Lower leg skin (tissue), 4 donors: Measurements from ENCODE around the gene IL1RN. TPM values are rescaled to one million over a fixed set of nuclear protein-coding genes. Genes with fewer than 3 reads are reported as not detected.

Source experiments
- DNase-seq, 2 donors: peaks; one replicate each; pipeline ENCODE4 v3.0.0-alpha.2; 2019; ENCODE audit warnings: low spot score in 2 of 2
- H3K4me3 ChIP-seq: fragments of 200-600 bp; sonication (generic); 2 replicates; pipeline ENCODE4 v1.5.1; 2017; ENCODE audit warnings: mild to moderate bottlenecking, low read depth; ENCODE audit not compliant: poor library complexity, severe bottlenecking
- POLR2A ChIP-seq, 2 donors: fragments of 450-650 bp; IDR thresholded peaks; one replicate each; pipeline ENCODE4 v1.6.1; 2016 to 2017; ENCODE audit warnings: antibody characterized with exemption in 2 of 2, mild to moderate bottlenecking in 1 of 2, moderate library complexity in 1 of 2
- WGBS, 2 donors: methylation state at CpG; one replicate each; pipeline ENCODE4 v1.1.5; 2018; 5-methylcytosine and 5-hydroxymethylcytosine counted together
- intact Hi-C: fragments of 100-400 bp; cut with DNase I; formaldehyde crosslinking; loops from one replicate; pipeline ENCODE4 v1.15.0; 2023; ENCODE audit warnings: low total_unique reads
- total RNA-seq, 4 donors: library from RNA; depleted of rRNA; stranded (reverse); fragments of >200 nt; gene quantifications; one replicate each; pipeline ENCODE4 v1.1.0, GENCODE V29; 2016
- TF ChIP-seq, protein P1 (sequence below), 3 donors: fragments of 450-650 bp; IDR thresholded peaks; one replicate each; pipeline ENCODE4 v1.5.1; 2016; ENCODE audit warnings: antibody characterized with exemption in 3 of 3, mild to moderate bottlenecking in 3 of 3, moderate library complexity in 2 of 3

The IL1RN gene
- total RNA-seq, 4 donors from 2014 or later, result 120 to 178 (median 132) TPM

DNA sequence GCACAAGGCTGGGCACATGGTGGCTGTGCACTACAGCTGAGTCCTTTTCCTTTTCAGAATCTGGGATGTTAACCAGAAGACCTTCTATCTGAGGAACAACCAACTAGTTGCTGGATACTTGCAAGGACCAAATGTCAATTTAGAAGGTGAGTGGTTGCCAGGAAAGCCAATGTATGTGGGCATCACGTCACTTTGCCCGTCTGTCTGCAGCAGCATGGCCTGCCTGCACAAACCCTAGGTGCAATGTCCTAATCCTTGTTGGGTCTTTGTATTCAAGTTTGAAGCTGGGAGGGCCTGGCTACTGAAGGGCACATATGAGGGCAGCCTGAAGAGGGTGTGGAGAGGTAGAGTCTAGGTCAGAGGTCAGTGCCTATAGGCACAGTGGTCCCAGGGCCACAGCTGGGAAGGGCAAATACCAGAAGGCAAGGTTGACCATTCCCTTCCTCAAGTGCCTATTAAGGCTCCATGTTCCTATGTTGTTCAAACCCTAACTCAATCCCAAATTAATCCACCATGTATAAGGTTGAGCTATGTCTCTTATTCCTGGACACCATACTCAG is 2.2 kb downstream of the IL1RN start:
- no peak for DNase-seq
- intact Hi-C loops, result no loop called here
- whole genome bisulfite sequencing, 2 donors, result 93 to 100% methylated on average over 2 of the region's 2 CpGs
- TF ChIP-seq, protein P1, sequence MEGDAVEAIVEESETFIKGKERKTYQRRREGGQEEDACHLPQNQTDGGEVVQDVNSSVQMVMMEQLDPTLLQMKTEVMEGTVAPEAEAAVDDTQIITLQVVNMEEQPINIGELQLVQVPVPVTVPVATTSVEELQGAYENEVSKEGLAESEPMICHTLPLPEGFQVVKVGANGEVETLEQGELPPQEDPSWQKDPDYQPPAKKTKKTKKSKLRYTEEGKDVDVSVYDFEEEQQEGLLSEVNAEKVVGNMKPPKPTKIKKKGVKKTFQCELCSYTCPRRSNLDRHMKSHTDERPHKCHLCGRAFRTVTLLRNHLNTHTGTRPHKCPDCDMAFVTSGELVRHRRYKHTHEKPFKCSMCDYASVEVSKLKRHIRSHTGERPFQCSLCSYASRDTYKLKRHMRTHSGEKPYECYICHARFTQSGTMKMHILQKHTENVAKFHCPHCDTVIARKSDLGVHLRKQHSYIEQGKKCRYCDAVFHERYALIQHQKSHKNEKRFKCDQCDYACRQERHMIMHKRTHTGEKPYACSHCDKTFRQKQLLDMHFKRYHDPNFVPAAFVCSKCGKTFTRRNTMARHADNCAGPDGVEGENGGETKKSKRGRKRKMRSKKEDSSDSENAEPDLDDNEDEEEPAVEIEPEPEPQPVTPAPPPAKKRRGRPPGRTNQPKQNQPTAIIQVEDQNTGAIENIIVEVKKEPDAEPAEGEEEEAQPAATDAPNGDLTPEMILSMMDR (IDR thresholded peaks at IDR 0.05), result no peak
- TF ChIP-seq POLR2A (IDR thresholded peaks at IDR 0.05), result no peak
- no peak overlapping the region for H3K4me3 ChIP-seq

DNA sequence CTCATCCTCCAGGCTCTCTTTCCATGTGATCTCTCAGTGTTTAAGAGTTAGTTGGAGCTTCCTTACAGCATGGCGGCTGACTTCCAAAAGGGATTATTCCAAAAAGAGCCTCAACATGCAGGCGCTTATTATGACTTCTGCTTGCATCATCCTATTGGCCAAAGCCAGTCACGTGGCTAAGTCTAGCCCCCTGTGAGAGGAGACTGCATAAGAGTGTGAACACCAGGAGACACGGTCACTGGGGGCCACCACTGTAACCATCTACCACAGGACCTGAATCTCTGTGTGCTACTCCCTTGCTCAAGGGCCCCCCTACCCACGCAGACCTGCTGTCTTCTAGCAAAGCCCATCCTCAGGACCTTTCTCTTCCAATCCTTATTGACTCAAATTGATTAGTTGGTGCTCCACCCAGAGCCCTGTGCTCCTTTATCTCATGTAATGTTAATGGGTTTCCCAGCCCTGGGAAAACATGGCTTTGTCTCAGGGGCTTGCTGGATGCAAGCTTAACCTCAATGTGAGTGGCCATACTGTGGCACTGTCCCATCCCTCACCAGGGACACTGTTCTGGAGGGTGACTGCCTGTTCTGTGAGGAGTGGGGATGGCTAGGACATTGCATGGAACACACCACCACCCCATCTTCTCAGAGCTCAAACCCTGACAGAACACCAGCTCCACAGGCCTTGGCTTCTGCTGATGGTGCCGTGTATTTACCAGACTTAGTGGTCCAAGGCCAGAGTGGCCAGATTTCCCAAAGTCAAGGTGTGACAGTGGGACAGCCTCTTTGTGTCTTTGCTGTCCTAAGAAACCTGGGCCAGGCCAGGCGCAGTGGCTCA is 4.2 kb downstream of the IL1RN start:
- WGBS, 2 donors, result 87% methylated on average over 6 to 7 of the region's 7 CpGs
- no peak overlapping the region for H3K4me3 ChIP-seq
- DNase-seq, result no peak
- intact Hi-C loops, result no loop called here
- TF ChIP-seq, protein P1 (IDR thresholded peaks at IDR 0.05), result no peak
- no peak for TF ChIP-seq POLR2A (IDR thresholded peaks at IDR 0.05)

DNA sequence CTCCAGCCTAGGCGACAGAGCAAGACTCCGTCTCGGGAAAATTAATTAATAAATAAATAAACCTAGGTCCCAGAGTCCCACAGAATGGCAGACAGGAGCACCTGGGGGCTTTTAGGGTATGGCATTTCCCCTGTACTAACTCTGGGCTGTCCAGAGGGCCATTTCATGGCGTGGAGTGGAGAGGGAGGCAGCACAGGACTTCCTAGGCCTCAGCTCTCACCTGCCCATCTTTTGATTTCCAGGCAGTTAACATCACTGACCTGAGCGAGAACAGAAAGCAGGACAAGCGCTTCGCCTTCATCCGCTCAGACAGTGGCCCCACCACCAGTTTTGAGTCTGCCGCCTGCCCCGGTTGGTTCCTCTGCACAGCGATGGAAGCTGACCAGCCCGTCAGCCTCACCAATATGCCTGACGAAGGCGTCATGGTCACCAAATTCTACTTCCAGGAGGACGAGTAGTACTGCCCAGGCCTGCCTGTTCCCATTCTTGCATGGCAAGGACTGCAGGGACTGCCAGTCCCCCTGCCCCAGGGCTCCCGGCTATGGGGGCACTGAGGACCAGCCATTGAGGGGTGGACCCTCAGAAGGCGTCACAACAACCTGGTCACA is 5.1 kb downstream of the IL1RN start:
- TF ChIP-seq, protein P1 (IDR thresholded peaks at IDR 0.05), result no peak
- TF ChIP-seq POLR2A (IDR thresholded peaks at IDR 0.05), result no peak
- 90 to 91% methylated on average over 17 of the region's 17 CpGs for WGBS, 2 donors
- intact Hi-C loops, result no loop called here
- DNase-seq, result no peak
- H3K4me3 ChIP-seq, result no peak overlapping the region

DNA sequence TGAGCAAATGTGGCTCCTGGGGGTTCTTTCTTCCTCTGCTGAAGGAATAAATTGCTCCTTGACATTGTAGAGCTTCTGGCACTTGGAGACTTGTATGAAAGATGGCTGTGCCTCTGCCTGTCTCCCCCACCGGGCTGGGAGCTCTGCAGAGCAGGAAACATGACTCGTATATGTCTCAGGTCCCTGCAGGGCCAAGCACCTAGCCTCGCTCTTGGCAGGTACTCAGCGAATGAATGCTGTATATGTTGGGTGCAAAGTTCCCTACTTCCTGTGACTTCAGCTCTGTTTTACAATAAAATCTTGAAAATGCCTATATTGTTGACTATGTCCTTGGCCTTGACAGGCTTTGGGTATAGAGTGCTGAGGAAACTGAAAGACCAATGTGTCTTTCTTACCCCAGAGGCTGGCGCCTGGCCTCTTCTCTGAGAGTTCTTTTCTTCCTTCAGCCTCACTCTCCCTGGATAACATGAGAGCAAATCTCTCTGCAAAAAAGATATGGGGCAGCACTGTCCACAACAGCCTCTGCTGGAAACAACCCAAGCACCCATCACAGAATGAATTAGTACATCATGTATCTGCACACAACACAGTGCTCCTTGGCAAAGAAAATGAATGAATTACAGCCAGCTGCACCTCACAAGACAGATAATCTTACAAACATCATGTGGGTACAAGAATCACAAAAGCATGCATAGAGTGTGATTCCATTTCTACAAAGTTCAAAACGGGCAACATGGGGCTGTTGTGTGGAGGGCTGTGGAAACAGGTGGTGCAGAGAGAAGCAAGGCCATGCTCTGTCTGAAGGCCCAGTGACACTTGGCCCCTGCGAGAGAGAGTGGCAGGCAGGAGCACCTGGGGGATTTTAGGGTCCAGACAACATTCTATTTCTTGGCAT is 6.6 kb downstream of the IL1RN start:
- no peak overlapping the region for H3K4me3 ChIP-seq
- intact Hi-C loops, result no loop called here
- TF ChIP-seq POLR2A (IDR thresholded peaks at IDR 0.05), result no peak
- TF ChIP-seq, protein P1 (IDR thresholded peaks at IDR 0.05), result no peak
- no peak for DNase-seq
- WGBS, 2 donors, result 58 to 67% methylated on average over 7 of the region's 7 CpGs

DNA sequence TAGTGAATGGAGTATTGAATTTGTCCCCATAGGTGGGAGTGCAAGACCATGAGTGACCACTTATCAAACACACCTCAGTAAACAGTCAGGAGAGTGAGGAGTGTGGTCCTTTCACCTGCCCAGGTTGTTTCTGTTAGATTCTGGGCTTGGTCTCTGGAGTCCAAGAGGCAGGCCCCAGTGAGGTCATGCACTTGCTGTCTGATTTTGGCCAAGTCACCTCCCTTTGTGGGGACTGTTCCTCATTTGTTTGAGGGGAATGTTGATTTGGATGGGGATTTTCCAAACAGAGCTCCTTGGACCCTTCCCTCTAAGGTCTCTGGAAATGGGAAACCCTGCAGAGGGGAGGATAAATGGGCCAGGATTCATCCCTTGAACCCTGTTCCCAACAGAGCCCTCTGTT is 7.3 kb downstream of the IL1RN start:
- DNase-seq, result no peak
- no peak overlapping the region for H3K4me3 ChIP-seq
- intact Hi-C loops, result loop anchor here (5.0 kb wide), 1 partner anchor 63 kb away; no protein-coding TSS in a partner anchor
- TF ChIP-seq POLR2A (IDR thresholded peaks at IDR 0.05), result no peak
- TF ChIP-seq, protein P1 (IDR thresholded peaks at IDR 0.05), result no peak
